Aorta (tissue), 5 donors: ENCODE results near the gene MAIP1. TPM values are rescaled to one million over a fixed set of nuclear protein-coding genes. Genes with fewer than 3 reads are reported as not detected.

ENCODE experiments used
- ATAC-seq: fragments of 200-7000 bp; cut with Tn5 transposase; one replicate; pipeline ENCODE4 v1.9.1; 2022; ENCODE audit warnings: moderate library complexity; ENCODE audit not compliant: low FRiP score
- DNase-seq, 2 donors: peaks; one replicate each; pipeline ENCODE4 v3.0.0-alpha.2; 2020
- H3K27ac ChIP-seq, 2 donors: one replicate each; pipeline ENCODE4 v1.5.1; 2013; ENCODE audit warnings: low read length in 2 of 2, mild to moderate bottlenecking in 2 of 2, moderate library complexity in 2 of 2, control low read depth in 1 of 2, inconsistent platforms in 1 of 2, low read depth in 1 of 2
- H3K27me3 ChIP-seq, 2 donors: one replicate each; pipeline ENCODE4 v1.6.1; 2013; ENCODE audit warnings: control low read depth in 1 of 2, low read length in 1 of 2, mild to moderate bottlenecking in 1 of 2, moderate library complexity in 1 of 2; ENCODE audit not compliant: insufficient read depth in 2 of 2, control insufficient read depth in 1 of 2
- H3K36me3 ChIP-seq, 2 donors: one replicate each; pipeline ENCODE4 v1.6.1; 2013; ENCODE audit warnings: control low read depth in 1 of 2, low read length in 1 of 2, mild to moderate bottlenecking in 1 of 2; ENCODE audit not compliant: insufficient read depth in 2 of 2, control insufficient read depth in 1 of 2
- H3K4me1 ChIP-seq, 2 donors: one replicate each; pipeline ENCODE4 v1.6.1; 2013; ENCODE audit warnings: low read length in 2 of 2, control low read depth in 1 of 2, mild to moderate bottlenecking in 1 of 2, moderate library complexity in 1 of 2; ENCODE audit not compliant: insufficient read depth in 2 of 2, control insufficient read depth in 1 of 2
- H3K4me3 ChIP-seq, 2 donors: one replicate each; pipeline ENCODE4 v1.5.1; 2013; ENCODE audit warnings: low read length in 2 of 2, control low read depth in 1 of 2, mild to moderate bottlenecking in 1 of 2
- H3K9me3 ChIP-seq: one replicate; pipeline ENCODE4 v1.6.1; 2013; ENCODE audit warnings: mild to moderate bottlenecking, low read length; ENCODE audit not compliant: control insufficient read depth
- WGBS, 2 donors: extraction: QIAGEN DNeasy Blood & Tissue Kit; methylation state at CpG; one replicate each; pipeline ENCODE4 v1.1.7; 2013; 5-methylcytosine and 5-hydroxymethylcytosine counted together
- intact Hi-C, 2 donors: fragments of 100-400 bp; cut with DNase I; formaldehyde crosslinking; loops; one replicate each; pipeline versions ENCODE4 v1.14.2 to v1.15.0; 2022
- polyA plus RNA-seq, 2 donors: library from polyadenylated mRNA; stranded (reverse); fragments of 200-250 nt; gene quantifications; one replicate each; pipeline ENCODE4 v1.2.3, GENCODE V29; 2013
- total RNA-seq, 2 donors: library from RNA; stranded (reverse); fragmentation: NEBNext Ultra II Directional; extraction: Animal tissue kit (Norgen Biotek cat#: 25700); gene quantifications; one replicate each; pipeline ENCODE4 v1.2.1, GENCODE V29; 2021
- donor health status: healthy with polysubstance abuse.
- donor health status: Bipolar disorder and iron deficiency.
- donor health status: DM: no; HTN: no; CAD: no.
- donor health status: DM: no; HTN: no; CAD: no.
- donor health status: DM: yes; HTN: yes; CAD: no.

The MAIP1 gene
- total and polyA plus RNA-seq, 4 donors, result 9.0 to 15.7 (median 11.1) TPM

GRCh38 chr2:199914372-199914958 is 40.9 kb upstream of the MAIP1 start:
- DNase-seq (no peak), ATAC-seq (no peak)
- intact Hi-C loops, result loop anchor here in 1 of 2 donors (5.0 kb wide), 1 partner anchor 43 kb away; the partner anchor contains the start of genes MAIP1 and TYW5

GRCh38 chr2:199916980-199917379 is 38.4 kb upstream of the MAIP1 start:
- H3K27ac ChIP-seq, result no peak overlapping the region
- no peaks in the 10 kb centered on the region for H3K36me3 ChIP-seq
- ATAC-seq (no peak), DNase-seq (no peak)
- H3K27me3 ChIP-seq, result no peaks in the 10 kb centered on the region
- no peak overlapping the region for H3K4me3 ChIP-seq
- H3K9me3 ChIP-seq, result no peaks in the 10 kb centered on the region
- intact Hi-C loops, result no loop called here
- peaks cover 0 to 3% of the 10 kb centered on the region in 2 donors for H3K4me1 ChIP-seq
- 83 to 96% methylated on average over 4 of the region's 4 CpGs for WGBS, 2 donors

More at GRCh38 chr2:199914372-199914958, 40.9 kb upstream of the MAIP1 start:
- peaks cover 0 to 3% of the 10 kb centered on the region in 2 donors for H3K4me1 ChIP-seq
- no peaks in the 10 kb centered on the region for H3K36me3 ChIP-seq
- H3K9me3 ChIP-seq, result no peaks in the 10 kb centered on the region
- no peaks in the 10 kb centered on the region for H3K27me3 ChIP-seq
- no peak overlapping the region for H3K27ac ChIP-seq
- WGBS, 2 donors, result 54 to 55% methylated on average over 2 of the region's 2 CpGs
- no peak overlapping the region for H3K4me3 ChIP-seq

DNA sequence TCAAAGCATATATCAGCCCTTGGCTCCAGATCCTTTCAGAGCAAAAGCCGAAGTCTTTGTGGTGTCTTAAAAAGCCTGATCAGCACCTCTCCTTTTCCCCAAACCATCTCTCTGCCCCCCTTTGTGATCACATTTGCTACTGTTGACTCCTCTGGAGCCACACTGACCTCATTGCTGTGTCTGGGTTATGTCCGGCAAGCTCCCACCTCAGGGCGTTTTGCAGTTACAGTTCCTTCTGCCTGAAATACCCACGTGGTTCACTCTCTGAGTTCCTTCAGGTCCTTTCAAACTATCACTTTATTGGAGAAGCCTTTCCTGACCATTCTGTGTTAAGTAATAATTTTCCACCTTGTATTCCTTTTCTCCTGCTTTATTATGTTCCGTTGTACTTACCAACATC is 32.5 kb upstream of the MAIP1 start:
- no peak for ATAC-seq
- no peaks in the 10 kb centered on the region for H3K4me1 ChIP-seq
- no peak overlapping the region for H3K4me3 ChIP-seq
- 62 to 69% methylated on average over 5 of the region's 5 CpGs for WGBS, 2 donors
- intact Hi-C loops, result no loop called here
- no peaks in the 10 kb centered on the region for H3K9me3 ChIP-seq
- H3K27ac ChIP-seq, result no peak overlapping the region
- no peaks in the 10 kb centered on the region for H3K27me3 ChIP-seq
- DNase-seq, result no peak
- H3K36me3 ChIP-seq, result no peaks in the 10 kb centered on the region

DNA sequence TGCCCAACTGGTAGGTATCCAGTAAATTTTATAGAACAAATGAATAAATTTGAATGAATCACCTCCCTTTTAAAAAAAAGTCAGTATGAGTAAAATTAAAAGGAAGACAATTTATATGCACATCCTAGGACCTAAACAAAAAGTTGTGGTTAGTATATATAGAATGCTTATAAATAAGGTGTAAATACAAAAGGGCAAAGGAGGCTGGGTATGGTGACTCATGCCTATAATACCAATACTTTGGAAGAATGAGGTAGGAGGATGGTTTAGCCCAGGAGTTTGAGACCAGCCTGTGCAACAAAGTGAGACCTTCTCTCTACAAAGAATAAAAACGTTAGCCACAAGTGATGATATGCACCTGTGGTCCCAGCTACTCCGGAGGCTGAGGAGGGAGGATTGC is 31.5 kb upstream of the MAIP1 start:
- DNase-seq (no peak), ATAC-seq (no peak)
- no peak overlapping the region for H3K27ac ChIP-seq
- no peaks in the 10 kb centered on the region for H3K36me3 ChIP-seq
- intact Hi-C loops, result no loop called here
- no peak overlapping the region for H3K4me3 ChIP-seq
- no peaks in the 10 kb centered on the region for H3K9me3 ChIP-seq
- 74 to 76% methylated on average over 2 of the region's 2 CpGs for WGBS, 2 donors
- no peaks in the 10 kb centered on the region for H3K4me1 ChIP-seq
- H3K27me3 ChIP-seq, result no peaks in the 10 kb centered on the region

- no peaks in the 10 kb centered on the region for H3K36me3 ChIP-seq
- no peaks in the 10 kb centered on the region for H3K27me3 ChIP-seq
- WGBS, 2 donors, result 18 to 20% methylated on average over 1 of the region's 1 CpG
- H3K9me3 ChIP-seq, result no peaks in the 10 kb centered on the region
- H3K4me3 ChIP-seq, result no peak overlapping the region
- DNase-seq, result no peak
- H3K4me1 ChIP-seq, result no peaks in the 10 kb centered on the region
- ATAC-seq, result no peak
- no peak overlapping the region for H3K27ac ChIP-seq
- intact Hi-C loops, result no loop called here
Observed at GRCh38 chr2:199926806-199927205, 28.6 kb upstream of the MAIP1 start.

DNA sequence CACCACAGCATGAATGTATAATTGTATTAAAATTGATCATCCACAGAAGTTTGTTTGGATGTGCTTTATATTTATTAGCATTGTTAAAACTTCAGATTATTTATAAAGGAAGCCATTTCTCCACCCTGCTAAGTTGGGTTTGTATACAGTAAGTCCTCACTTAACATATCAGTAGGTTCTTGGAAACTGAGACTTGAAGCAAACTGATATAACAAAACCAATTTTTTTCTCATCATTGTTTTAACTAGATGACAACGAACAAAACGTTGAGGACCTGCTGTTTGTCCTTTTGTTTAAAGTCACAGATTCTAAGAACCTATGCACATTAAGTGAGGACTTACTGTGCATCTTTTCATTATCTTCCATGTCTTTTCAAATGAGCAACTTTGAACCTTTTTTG is 27.2 kb upstream of the MAIP1 start:
- peaks cover 2% of the 10 kb centered on the region for H3K9me3 ChIP-seq
- intact Hi-C loops, result no loop called here
- H3K4me1 ChIP-seq, result no peaks in the 10 kb centered on the region
- no peaks in the 10 kb centered on the region for H3K27me3 ChIP-seq
- H3K36me3 ChIP-seq, result peaks cover 6 to 8% of the 10 kb centered on the region in 2 donors
- no peak overlapping the region for H3K4me3 ChIP-seq
- DNase-seq (no peak), ATAC-seq (no peak)
- 33 to 36% methylated on average over 2 of the region's 2 CpGs for WGBS, 2 donors
- H3K27ac ChIP-seq, result no peak overlapping the region

DNA sequence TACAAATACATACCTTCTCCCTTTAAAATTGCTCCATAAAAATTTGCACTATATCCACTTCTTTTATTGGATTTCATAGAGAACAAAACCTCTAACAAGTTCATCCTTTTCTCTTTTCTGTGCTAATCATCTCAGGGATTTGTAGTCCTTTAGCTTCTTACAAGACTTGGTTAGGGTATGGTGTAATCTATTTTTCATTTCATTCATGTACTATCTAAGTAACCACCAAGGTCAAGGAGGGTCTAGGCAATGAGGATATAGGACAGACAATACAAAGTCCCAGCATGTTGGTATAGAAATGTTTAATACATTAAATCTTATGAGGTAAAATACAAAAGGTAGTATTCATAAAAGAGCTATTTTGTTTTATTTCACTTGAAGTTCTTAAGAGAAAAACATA is 26.8 kb upstream of the MAIP1 start:
- DNase-seq (no peak), ATAC-seq (no peak)
- intact Hi-C loops, result no loop called here
- H3K9me3 ChIP-seq, result peaks cover 2% of the 10 kb centered on the region
- H3K36me3 ChIP-seq, result peaks cover 6 to 8% of the 10 kb centered on the region in 2 donors
- no peak overlapping the region for H3K4me3 ChIP-seq
- H3K27ac ChIP-seq, result no peak overlapping the region
- H3K27me3 ChIP-seq, result no peaks in the 10 kb centered on the region
- no peaks in the 10 kb centered on the region for H3K4me1 ChIP-seq

GRCh38 chr2:199929262-199929661 is 26.1 kb upstream of the MAIP1 start:
- Histone ChIP-seq H3K27me3 (no peaks in the 10 kb centered on the region), H3K27ac (no peak overlapping the region), H3K4me1 (no peaks in the 10 kb centered on the region), H3K36me3 (peaks cover 6 to 8% of the 10 kb centered on the region in 2 donors), H3K4me3 (no peak overlapping the region), H3K9me3 (peaks cover 2% of the 10 kb centered on the region)
- no peak for DNase-seq
- no peak for ATAC-seq
- intact Hi-C loops, result no loop called here
- 74 to 79% methylated on average over 2 of the region's 2 CpGs for WGBS, 2 donors

DNA sequence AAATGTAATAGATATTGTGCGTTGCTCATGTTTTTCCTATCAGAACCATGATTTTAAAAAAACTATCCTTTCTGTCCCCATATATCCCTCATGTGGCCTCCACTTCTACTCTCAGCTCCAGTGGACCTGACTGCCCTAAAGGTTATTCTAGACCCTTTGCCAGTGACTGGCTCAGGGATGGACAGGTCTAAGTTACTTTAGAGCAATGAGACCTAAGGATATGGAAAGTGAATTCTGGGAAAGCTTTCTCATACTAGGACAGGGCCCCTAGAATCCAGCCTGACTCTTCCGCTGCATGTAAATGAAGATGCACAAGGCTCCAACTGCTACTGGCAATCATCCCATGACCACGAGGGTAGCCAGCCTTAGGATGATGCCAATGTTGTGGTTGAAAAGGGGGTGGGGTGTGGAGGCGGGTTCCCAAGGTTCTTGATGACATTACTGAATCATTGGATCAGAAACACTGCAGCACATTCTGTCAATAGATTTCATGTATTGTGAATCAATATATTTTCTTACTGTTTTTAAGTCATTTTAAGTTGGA is 23.0 kb upstream of the MAIP1 start:
- peaks cover 7 to 8% of the 10 kb centered on the region in 2 donors for H3K36me3 ChIP-seq
- H3K27ac ChIP-seq, result no peak overlapping the region
- no peak overlapping the region for H3K4me3 ChIP-seq
- H3K9me3 ChIP-seq, result peaks cover 2% of the 10 kb centered on the region
- intact Hi-C loops, result no loop called here
- no peak for DNase-seq
- 75 to 77% methylated on average over 4 of the region's 4 CpGs for WGBS, 2 donors
- ATAC-seq, result no peak
- H3K27me3 ChIP-seq, result no peaks in the 10 kb centered on the region
- no peaks in the 10 kb centered on the region for H3K4me1 ChIP-seq
